B cell (primary cell): ENCODE results near the gene MICAL3. TPM values are rescaled to one million over a fixed set of nuclear protein-coding genes. Genes with fewer than 3 reads are reported as not detected.

Source experiments
- ATAC-seq: fragments of 200-7000 bp; cut with Tn5 transposase; one replicate; pipeline ENCODE4 v1.10.0; 2021; ENCODE audit warnings: low read depth, mild to moderate bottlenecking, moderate number of reproducible peaks, moderate library complexity
- CTCF ChIA-PET: fragments of 350-600 bp; sonication (Branson Sonifier 250); formaldehyde crosslinking; loops from one replicate; lab custom pipeline; 2021; ENCODE audit warnings: antibody characterized with exemption, inconsistent platforms; lab: Charles Lee
- POLR2A ChIA-PET: fragments of 350-600 bp; sonication (Branson Sonifier 250); formaldehyde crosslinking; loops from one replicate; lab custom pipeline; 2021; ENCODE audit warnings: antibody characterized with exemption; lab: Charles Lee
- DNase-seq: peaks from one replicate; pipeline ENCODE4 v3.0.0; 2013
- H2AFZ ChIP-seq: 2 replicates; pipeline ENCODE4 v1.6.1; 2012; ENCODE audit warnings: mild to moderate bottlenecking, low read depth, low read length; ENCODE audit not compliant: insufficient read depth, poor library complexity, severe bottlenecking
- H3K27ac ChIP-seq, 2 donors: 1 replicate in 1 of 2; 2 replicates in 1 of 2; pipeline ENCODE4 v1.5.1; 2012 to 2013; ENCODE audit warnings: low read length in 2 of 2, mild to moderate bottlenecking in 2 of 2, moderate library complexity in 1 of 2
- H3K27me3 ChIP-seq, 4 experiments: fragments of 200-600 bp in 1 of 4; sonication (generic) in 1 of 4; replicated peaks in 1 of 4; 1 replicate in 2 of 4; 2 replicates in 2 of 4; pipeline versions ENCODE4 v1.6.1 to v1.7.0; 2013 to 2016; ENCODE audit warnings: low read length in 3 of 4, mild to moderate bottlenecking in 2 of 4, mixed read lengths in 1 of 4, moderate library complexity in 1 of 4; ENCODE audit not compliant: insufficient read depth in 4 of 4, control insufficient read depth in 3 of 4; ENCODE audit errors: control extremely low read depth in 1 of 4
- H3K36me3 ChIP-seq, 2 experiments: replicated peaks in 1 of 2; 1 replicate in 1 of 2; 2 replicates in 1 of 2; pipeline versions ENCODE4 v1.6.1 to v1.7.1; 2013; ENCODE audit warnings: low read length in 1 of 2; ENCODE audit not compliant: insufficient read depth in 2 of 2, control insufficient read depth in 1 of 2; ENCODE audit errors: control extremely low read depth in 1 of 2, extremely low read depth in 1 of 2
- H3K4me1 ChIP-seq, 2 donors: fragments of 200-600 bp in 1 of 2; sonication (generic) in 1 of 2; 1 replicate in 1 of 2; 2 replicates in 1 of 2; pipeline versions ENCODE4 v1.5.1 to v1.6.1; 2013 to 2017; ENCODE audit warnings: low read length in 2 of 2; ENCODE audit not compliant: control insufficient read depth in 2 of 2, insufficient read depth in 2 of 2
- H3K4me2 ChIP-seq: replicated peaks from 2 replicates; pipeline ENCODE3; 2012; ENCODE audit warnings: mild to moderate bottlenecking, low read depth, low read length; ENCODE audit not compliant: poor library complexity, severe bottlenecking
- H3K4me3 ChIP-seq, 5 experiments: fragments of 200-600 bp in 1 of 5; sonication (generic) in 1 of 5; 1 replicate in 3 of 5; 2 replicates in 2 of 5; pipeline versions ENCODE4 v1.5.1 to v1.7.0; 2011 to 2016; ENCODE audit warnings: low read length in 4 of 5, mild to moderate bottlenecking in 4 of 5, low read depth in 2 of 5, control low read depth in 1 of 5, moderate library complexity in 1 of 5; ENCODE audit not compliant: insufficient read depth in 1 of 5; ENCODE audit errors: control extremely low read depth in 1 of 5, extremely low read depth in 1 of 5
- H3K79me2 ChIP-seq: fragments of 200-600 bp; sonication (generic); one replicate; pipeline ENCODE4 v1.6.0; 2016; ENCODE audit warnings: low read length; ENCODE audit not compliant: control insufficient read depth, insufficient read depth
- H3K9ac ChIP-seq: fragments of 200-600 bp; sonication (generic); 2 replicates; pipeline ENCODE4 v1.6.1; 2017; ENCODE audit warnings: mild to moderate bottlenecking, low read length, moderate library complexity
- H3K9me3 ChIP-seq, 3 donors: one replicate each; pipeline versions ENCODE4 v1.6.1 to v1.7.1; 2013; ENCODE audit warnings: low read length in 2 of 3; ENCODE audit not compliant: control insufficient read depth in 2 of 3, insufficient read depth in 1 of 3; ENCODE audit errors: control extremely low read depth in 1 of 3
- H4K20me1 ChIP-seq: 2 replicates; pipeline ENCODE4 v1.6.0; 2012; ENCODE audit warnings: mild to moderate bottlenecking, low read length; ENCODE audit not compliant: insufficient read depth, control insufficient read depth, poor library complexity, severe bottlenecking
- H3K27ac Mint-ChIP-seq: one replicate; pipeline ENCODE4 v1.8.0; 2021; ENCODE audit warnings: mixed read lengths
- H3K27me3 Mint-ChIP-seq: one replicate; pipeline ENCODE4 v1.8.0; 2021; ENCODE audit warnings: mixed read lengths
- H3K4me1 Mint-ChIP-seq: one replicate; pipeline ENCODE4 v1.8.0; 2021; ENCODE audit warnings: mixed read lengths
- H3K4me3 Mint-ChIP-seq: one replicate; pipeline ENCODE4 v1.8.0; 2021; ENCODE audit warnings: mixed read lengths
- H3K9me3 Mint-ChIP-seq: one replicate; pipeline ENCODE4 v1.8.0; 2022; ENCODE audit warnings: mixed read lengths; ENCODE audit not compliant: insufficient read depth
- EZH2 ChIP-seq: IDR thresholded peaks from 2 replicates; pipeline ENCODE4 v1.6.1; 2012; ENCODE audit warnings: borderline replicate concordance, low read depth, mild to moderate bottlenecking, moderate library complexity, low read length; ENCODE audit not compliant: insufficient read depth, poor library complexity, severe bottlenecking
- WGBS: methylation state at CpG from one replicate; pipeline ENCODE4 v1.1.5; 2013; ENCODE audit warnings: missing lambda C conversion rate; ENCODE audit not compliant: insufficient coverage; 5-methylcytosine and 5-hydroxymethylcytosine counted together
- intact Hi-C: fragments of 100-400 bp; cut with micrococcal nuclease; formaldehyde crosslinking; loops from one replicate; pipeline ENCODE4 v1.10.0; 2022
- polyA plus RNA-seq: library from polyadenylated mRNA; depleted of rRNA; stranded (reverse); fragments of >200 nt; gene quantifications from 2 replicates; pipeline ENCODE4 v1.2.3, GENCODE V29; 2012
- total RNA-seq, 2 donors: library from RNA; stranded (reverse); fragments of 120-200 nt in 1 of 2; gene quantifications; 1 replicate in 1 of 2; 2 replicates in 1 of 2; pipeline versions ENCODE4 v1.2.3 to v1.2.4, GENCODE V29; 2013 to 2022
- TF ChIP-seq, protein P1 (sequence below): fragments of 200-600 bp; IDR thresholded peaks from one replicate; pipeline ENCODE4 v1.8.0; 2022; ENCODE audit warnings: antibody characterized with exemption, mild to moderate bottlenecking

Gene MICAL3
- total and polyA plus RNA-seq, 2 donors (not counting 1 experiment from before 2014, with no cell fraction given) = 50.5 to 253 TPM

DNA sequence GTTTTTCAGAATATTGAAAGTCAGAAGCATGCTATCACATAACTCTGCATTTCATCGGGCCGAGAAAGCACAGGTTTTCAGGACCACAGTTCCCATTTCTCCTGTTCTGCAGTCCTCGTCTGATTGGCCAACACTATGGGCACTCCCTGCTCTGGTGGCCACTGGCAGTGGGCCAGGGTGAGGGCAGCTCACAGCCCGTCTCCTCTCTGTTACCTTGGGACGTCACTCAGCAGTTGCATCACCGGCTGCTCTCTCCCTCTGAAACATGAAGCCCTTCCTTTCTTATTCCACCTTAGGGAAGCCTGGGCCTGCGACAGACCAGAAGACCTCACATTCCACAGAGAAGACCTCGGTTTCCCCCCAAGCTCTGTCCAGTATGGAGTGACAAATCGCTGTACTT lies 11.4 kb upstream of the MICAL3 start:
- Histone ChIP-seq H3K4me3 (no peak overlapping the region), H4K20me1 (no peaks in the 10 kb centered on the region), H3K27me3 (no peaks in the 10 kb centered on the region), H3K4me2 (no peak overlapping the region), H3K36me3 (no peaks in the 10 kb centered on the region), H3K4me1 (no peaks in the 10 kb centered on the region), H3K9ac (no peak overlapping the region), H3K9me3 (no peaks in the 10 kb centered on the region), H3K79me2 (no peaks in the 10 kb centered on the region), H2AFZ (no peak overlapping the region), H3K27ac (no peak overlapping the region)
- CTCF ChIA-PET = interaction anchor here (1.0 kb wide), 1 partner anchor 40 kb away, joined by 3 read pairs; no protein-coding TSS in a partner anchor
- H3K4me3 Mint-ChIP-seq = no peak overlapping the region
- ATAC-seq (no peak), DNase-seq (no peak)
- WGBS = 79% methylated on average over 8 of the region's 9 CpGs
- TF ChIP-seq, protein P1, sequence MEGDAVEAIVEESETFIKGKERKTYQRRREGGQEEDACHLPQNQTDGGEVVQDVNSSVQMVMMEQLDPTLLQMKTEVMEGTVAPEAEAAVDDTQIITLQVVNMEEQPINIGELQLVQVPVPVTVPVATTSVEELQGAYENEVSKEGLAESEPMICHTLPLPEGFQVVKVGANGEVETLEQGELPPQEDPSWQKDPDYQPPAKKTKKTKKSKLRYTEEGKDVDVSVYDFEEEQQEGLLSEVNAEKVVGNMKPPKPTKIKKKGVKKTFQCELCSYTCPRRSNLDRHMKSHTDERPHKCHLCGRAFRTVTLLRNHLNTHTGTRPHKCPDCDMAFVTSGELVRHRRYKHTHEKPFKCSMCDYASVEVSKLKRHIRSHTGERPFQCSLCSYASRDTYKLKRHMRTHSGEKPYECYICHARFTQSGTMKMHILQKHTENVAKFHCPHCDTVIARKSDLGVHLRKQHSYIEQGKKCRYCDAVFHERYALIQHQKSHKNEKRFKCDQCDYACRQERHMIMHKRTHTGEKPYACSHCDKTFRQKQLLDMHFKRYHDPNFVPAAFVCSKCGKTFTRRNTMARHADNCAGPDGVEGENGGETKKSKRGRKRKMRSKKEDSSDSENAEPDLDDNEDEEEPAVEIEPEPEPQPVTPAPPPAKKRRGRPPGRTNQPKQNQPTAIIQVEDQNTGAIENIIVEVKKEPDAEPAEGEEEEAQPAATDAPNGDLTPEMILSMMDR = no peak
- no peak for TF ChIP-seq EZH2
- no peaks in the 10 kb centered on the region for H3K4me1 Mint-ChIP-seq
- H3K9me3 Mint-ChIP-seq = no peaks in the 10 kb centered on the region
- no peaks in the 10 kb centered on the region for H3K27me3 Mint-ChIP-seq
- no peak overlapping the region for H3K27ac Mint-ChIP-seq
- POLR2A ChIA-PET = no interaction called here
- intact Hi-C loops = no loop called here

DNA sequence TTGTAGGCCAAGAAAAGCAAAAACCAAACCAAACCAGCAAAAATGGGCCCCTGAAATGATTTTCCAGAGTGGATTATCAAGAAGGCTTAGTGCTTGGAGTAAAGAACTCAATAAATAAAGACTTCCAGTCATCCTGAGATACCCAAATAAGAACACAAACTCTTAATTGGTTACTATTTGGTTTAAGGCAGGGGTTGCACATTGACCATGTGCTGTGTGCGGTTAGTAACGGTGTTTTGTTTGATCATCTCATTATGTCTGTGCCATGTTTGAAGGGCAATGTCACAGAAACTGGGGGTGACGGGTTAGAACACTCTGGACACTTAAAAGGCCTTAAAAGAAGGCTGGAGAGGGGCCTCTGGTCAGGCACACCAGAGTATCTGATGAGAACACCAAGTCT lies 9.7 kb upstream of the MICAL3 start:
- H3K9ac ChIP-seq = no peak overlapping the region
- H3K36me3 ChIP-seq = no peaks in the 10 kb centered on the region
- no peaks in the 10 kb centered on the region for H3K27me3 Mint-ChIP-seq
- H3K9me3 Mint-ChIP-seq = no peaks in the 10 kb centered on the region
- H3K4me2 ChIP-seq = no peak overlapping the region
- no peaks in the 10 kb centered on the region for H3K27me3 ChIP-seq
- H3K27ac Mint-ChIP-seq = no peak overlapping the region
- no peak overlapping the region for H3K27ac ChIP-seq
- no peaks in the 10 kb centered on the region for H3K4me1 Mint-ChIP-seq
- 97% methylated on average over 3 of the region's 3 CpGs for WGBS
- H3K4me1 ChIP-seq = no peaks in the 10 kb centered on the region
- no peak for ATAC-seq
- no peaks in the 10 kb centered on the region for H3K79me2 ChIP-seq
- POLR2A ChIA-PET = interaction anchor here (0.7 kb wide), 1 partner anchor 23 kb away, joined by 3 read pairs; no protein-coding TSS in a partner anchor
- TF ChIP-seq EZH2 = no peak
- TF ChIP-seq, protein P1 = no peak
- DNase-seq = no peak
- intact Hi-C loops = no loop called here
- no peaks in the 10 kb centered on the region for H4K20me1 ChIP-seq
- no peak overlapping the region for H3K4me3 Mint-ChIP-seq
- no peak overlapping the region for H3K4me3 ChIP-seq
- CTCF ChIA-PET = interaction anchor here (0.6 to 1.5 kb wide), 4 partner anchors 10 to 509 kb away, joined by 3 to 7 read pairs (median 3); partner anchors contain the start of gene MICAL3
- no peak overlapping the region for H2AFZ ChIP-seq
- H3K9me3 ChIP-seq = no peaks in the 10 kb centered on the region
